ENCODE measurements around the gene MYO1D.
"Not testable (repeated sequence)": the region's sequence is repeated elsewhere in the genome, so short reads cannot be mapped to it uniquely, and the experiment has no call there.

MYO1D gene

GRCh38 chr17:32723310-32723955 lies 153.5 kb downstream of the MYO1D start:
- DNase-seq = no peak

GRCh38 chr17:32722733-32723132 lies 154.2 kb downstream of the MYO1D start:
- no peak for DNase-seq

GRCh38 chr17:32720671-32721070 lies 156.3 kb downstream of the MYO1D start:
- no peak for DNase-seq

- no peak for DNase-seq
Observed at GRCh38 chr17:32719689-32720088, 157.2 kb downstream of the MYO1D start.

GRCh38 chr17:32714922-32715321 lies 162.0 kb downstream of the MYO1D start:
- DNase-seq = not testable (repeated sequence)

GRCh38 chr17:32714206-32714605 lies 162.7 kb downstream of the MYO1D start:
- not testable (repeated sequence) for DNase-seq

- DNase-seq = no peak
Observed at GRCh38 chr17:32713081-32713480, 163.8 kb downstream of the MYO1D start.

- no peak for DNase-seq
Observed at GRCh38 chr17:32709562-32709961, 167.4 kb downstream of the MYO1D start.

GRCh38 chr17:32701871-32702270 lies 175.1 kb downstream of the MYO1D start:
- DNase-seq = no peak

GRCh38 chr17:32699247-32699646 lies 177.7 kb downstream of the MYO1D start:
- DNase-seq = no peak

GRCh38 chr17:32697728-32698625 lies 178.9 kb downstream of the MYO1D start:
- DNase-seq = no peak

GRCh38 chr17:32696426-32696825 lies 180.5 kb downstream of the MYO1D start:
- DNase-seq = no peak

GRCh38 chr17:32695864-32696263 lies 181.1 kb downstream of the MYO1D start:
- no peak for DNase-seq

- no peak for DNase-seq
Observed at GRCh38 chr17:32693194-32693897, 183.6 kb downstream of the MYO1D start.

GRCh38 chr17:32692179-32692578 lies 184.7 kb downstream of the MYO1D start:
- no peak for DNase-seq

- no peak for DNase-seq
Observed at GRCh38 chr17:32689348-32689747, 187.6 kb downstream of the MYO1D start.

- no peak for DNase-seq
Observed at GRCh38 chr17:32688221-32688620, 188.7 kb downstream of the MYO1D start.

- no peak for DNase-seq
Observed at GRCh38 chr17:32684087-32684958, 192.6 kb downstream of the MYO1D start.

GRCh38 chr17:32673964-32674363 lies 203.0 kb downstream of the MYO1D start:
- DNase-seq = no peak

GRCh38 chr17:32672711-32673110 lies 204.2 kb downstream of the MYO1D start:
- DNase-seq = no peak

- peak in 1 of 2 experiments; percentile 2 for DNase-seq
Observed at GRCh38 chr17:32671896-32672295, 205.0 kb downstream of the MYO1D start.

- DNase-seq = no peak
Observed at GRCh38 chr17:32664936-32665583, 211.9 kb downstream of the MYO1D start.
